H1 (cell line): ENCODE results near the gene ABCD4. TPM values are rescaled to one million over a fixed set of nuclear protein-coding genes. Genes with fewer than 3 reads are reported as not detected.

Experiments
- CTCF ChIA-PET: fragments of 300-600 bp; sonication (Branson Sonifier 250); formaldehyde crosslinking; loops from one replicate; lab custom pipeline; 2021; ENCODE audit not compliant: partially characterized antibody; lab: Charles Lee
- POLR2A ChIA-PET: fragments of 300-600 bp; sonication (Branson Sonifier 250); formaldehyde crosslinking; loops from one replicate; lab custom pipeline; 2021; ENCODE audit warnings: inconsistent platforms; ENCODE audit not compliant: partially characterized antibody; lab: Charles Lee
- DNase-seq, 2 experiments: peaks; one replicate each; pipeline versions ENCODE4 v3.0.0 to v3.0.0-alpha.2; 2010 to 2022; ENCODE audit warnings: low spot score in 2 of 2, low read depth in 1 of 2, mixed read lengths in 1 of 2
- FAIRE-seq: peaks from 2 replicates; lab custom pipeline; 2011; peaks lifted over from hg19 to GRCh38; lab: Jason Lieb, UNC
- H2AFZ ChIP-seq: 2 replicates; pipeline ENCODE4 v1.8.1; 2012; ENCODE audit warnings: low read length, inconsistent platforms
- H2AK5ac ChIP-seq: 2 replicates; pipeline ENCODE4 v1.6.1; 2013; ENCODE audit warnings: low read depth, low read length
- H2BK120ac ChIP-seq: replicated peaks from 2 replicates; pipeline ENCODE3; 2013; ENCODE audit warnings: low read depth, low read length, inconsistent platforms
- H2BK12ac ChIP-seq: 2 replicates; pipeline ENCODE4 v1.6.1; 2013; ENCODE audit warnings: low read depth, low read length
- H2BK15ac ChIP-seq: 2 replicates; pipeline ENCODE4 v1.6.1; 2013; ENCODE audit warnings: low read length
- H2BK20ac ChIP-seq: 2 replicates; pipeline ENCODE4 v1.6.1; 2013; ENCODE audit warnings: low read length
- H2BK5ac ChIP-seq: 2 replicates; pipeline ENCODE4 v1.6.1; 2013; ENCODE audit warnings: low read depth, low read length
- H3K14ac ChIP-seq: 2 replicates; pipeline ENCODE4 v1.6.1; 2013; ENCODE audit warnings: inconsistent platforms; ENCODE audit not compliant: insufficient read length
- H3K18ac ChIP-seq: 2 replicates; pipeline ENCODE4 v1.6.1; 2013; ENCODE audit warnings: low read length; ENCODE audit errors: extremely low read depth
- H3K23ac ChIP-seq: 2 replicates; pipeline ENCODE4 v1.6.1; 2013; ENCODE audit warnings: inconsistent platforms; ENCODE audit not compliant: insufficient read length
- H3K23me2 ChIP-seq: 2 replicates; pipeline ENCODE4 v1.6.1; 2013; ENCODE audit warnings: low read depth, low read length
- H3K27ac ChIP-seq: 2 replicates; pipeline ENCODE4 v1.6.1; 2011; ENCODE audit warnings: low read depth, low read length, inconsistent platforms
- H3K27me3 ChIP-seq, 4 experiments: replicated peaks in 1 of 4; 1 replicate in 1 of 4; 2 replicates in 3 of 4; pipeline versions ENCODE4 v1.6.1 to v1.8.1; 2011 to 2013; ENCODE audit warnings: low read length in 3 of 4, mild to moderate bottlenecking in 3 of 4, inconsistent platforms in 2 of 4, mixed read lengths in 2 of 4, moderate library complexity in 1 of 4; ENCODE audit not compliant: control insufficient read depth in 3 of 4, insufficient read depth in 3 of 4; ENCODE audit errors: extremely low read depth in 1 of 4
- H3K36me3 ChIP-seq, 4 experiments: 2 replicates each; pipeline versions ENCODE4 v1.6.1 to v1.8.1; 2011 to 2013; ENCODE audit warnings: mild to moderate bottlenecking in 4 of 4, low read length in 3 of 4, moderate library complexity in 2 of 4, control low read depth in 1 of 4, inconsistent platforms in 1 of 4; ENCODE audit not compliant: insufficient read depth in 4 of 4, control insufficient read depth in 2 of 4
- H3K4ac ChIP-seq: replicated peaks from 2 replicates; pipeline ENCODE3; 2013; ENCODE audit warnings: low read length, low read depth, mixed read lengths, inconsistent platforms; ENCODE audit not compliant: insufficient read length
- H3K4me1 ChIP-seq, 4 experiments: replicated peaks in 1 of 4; 1 replicate in 1 of 4; 2 replicates in 3 of 4; pipeline versions ENCODE4 v1.6.1 to v1.8.1; 2011 to 2013; ENCODE audit warnings: low read length in 3 of 4, inconsistent platforms in 2 of 4, mixed read lengths in 1 of 4; ENCODE audit not compliant: insufficient read depth in 4 of 4, control insufficient read depth in 3 of 4
- H3K4me2 ChIP-seq, 2 experiments: 2 replicates each; pipeline versions ENCODE4 v1.6.1 to v1.8.1; 2011 to 2013; ENCODE audit warnings: low read depth in 2 of 2, low read length in 2 of 2, control low read depth in 1 of 2, inconsistent platforms in 1 of 2, mild to moderate bottlenecking in 1 of 2; ENCODE audit not compliant: insufficient read depth in 1 of 2
- H3K4me3 ChIP-seq, 4 experiments: fragments of 200-600, 300-600 bp in 1 of 4; sonication (generic), shearing (Covaris generic), sonication (Bioruptor Twin) in 1 of 4; 2 replicates each; pipeline versions ENCODE4 v1.5.1 to v1.8.1; 2011 to 2016; ENCODE audit warnings: low read length in 4 of 4, low read depth in 3 of 4, control low read depth in 2 of 4, inconsistent platforms in 2 of 4, mild to moderate bottlenecking in 2 of 4, mixed read lengths in 1 of 4, moderate library complexity in 1 of 4; ENCODE audit not compliant: insufficient read depth in 2 of 4; ENCODE audit errors: extremely low read depth in 1 of 4
- H3K56ac ChIP-seq: replicated peaks from 2 replicates; pipeline ENCODE3; 2013; ENCODE audit warnings: low read depth, mild to moderate bottlenecking, mixed read lengths, low read length, inconsistent platforms; ENCODE audit not compliant: insufficient read length
- H3K79me1 ChIP-seq: 2 replicates; pipeline ENCODE4 v1.6.1; 2013; ENCODE audit warnings: low read depth, low read length, control low read depth
- H3K79me2 ChIP-seq, 2 experiments: 2 replicates each; pipeline versions ENCODE4 v1.6.1 to v1.8.1; 2012 to 2013; ENCODE audit warnings: low read length in 2 of 2, mild to moderate bottlenecking in 2 of 2, inconsistent platforms in 1 of 2; ENCODE audit not compliant: insufficient read depth in 2 of 2, control insufficient read depth in 1 of 2
- H3K9ac ChIP-seq, 4 experiments: replicated peaks in 1 of 4; 1 replicate in 1 of 4; 2 replicates in 3 of 4; pipeline versions ENCODE4 v1.6.1 to v1.8.1; 2011 to 2013; ENCODE audit warnings: low read depth in 3 of 4, low read length in 3 of 4, control low read depth in 2 of 4, mild to moderate bottlenecking in 2 of 4, moderate library complexity in 2 of 4, inconsistent platforms in 1 of 4; ENCODE audit errors: extremely low read depth in 1 of 4
- H3K9me3 ChIP-seq, 2 experiments: 2 replicates each; pipeline versions ENCODE4 v1.6.1 to v1.8.1; 2012 to 2013; ENCODE audit warnings: mild to moderate bottlenecking in 2 of 2, moderate library complexity in 2 of 2, control low read depth in 1 of 2, inconsistent platforms in 1 of 2, low read depth in 1 of 2, low read length in 1 of 2, mixed read lengths in 1 of 2; ENCODE audit not compliant: insufficient read depth in 2 of 2
- H4K20me1 ChIP-seq, 2 experiments: replicated peaks in 1 of 2; 2 replicates each; pipeline versions ENCODE3 to v1.8.1; 2011 to 2013; ENCODE audit warnings: inconsistent platforms in 2 of 2, low read length in 2 of 2, mild to moderate bottlenecking in 1 of 2; ENCODE audit not compliant: insufficient read depth in 2 of 2, control insufficient read depth in 1 of 2
- H4K5ac ChIP-seq: 2 replicates; pipeline ENCODE4 v1.6.1; 2013; ENCODE audit warnings: low read length, low read depth, mixed read lengths, inconsistent platforms; ENCODE audit not compliant: insufficient read length
- H4K8ac ChIP-seq: 2 replicates; pipeline ENCODE4 v1.8.0; 2013; ENCODE audit warnings: mild to moderate bottlenecking, moderate library complexity, low read length, inconsistent platforms; ENCODE audit not compliant: insufficient read depth; ENCODE audit errors: extremely low read depth
- H4K91ac ChIP-seq: replicated peaks from 2 replicates; pipeline ENCODE3; 2013; ENCODE audit warnings: low read length, mixed read lengths, inconsistent platforms; ENCODE audit not compliant: insufficient read length
- ATF2 ChIP-seq: IDR thresholded peaks from 2 replicates; pipeline ENCODE4 v1.6.1; 2012; ENCODE audit warnings: low read length, inconsistent platforms
- BCL11A ChIP-seq, 2 experiments: IDR thresholded peaks; one replicate each; pipeline ENCODE4 v1.6.1; 2011; ENCODE audit warnings: low read depth in 2 of 2, low read length in 2 of 2, mild to moderate bottlenecking in 2 of 2
- CBX8 ChIP-seq: fragments of 300-800, 300-1000 bp; sonication (generic); IDR thresholded peaks from 2 replicates; pipeline ENCODE4 v1.7.1; 2016; ENCODE audit warnings: low read depth, low read length, borderline replicate concordance
- FOSL1 ChIP-seq: IDR thresholded peaks from 2 replicates; pipeline ENCODE4 v1.6.1; 2011; ENCODE audit warnings: mild to moderate bottlenecking, low read depth, low read length, moderate library complexity; ENCODE audit not compliant: insufficient read depth
- GABPA ChIP-seq: IDR thresholded peaks from 2 replicates; pipeline ENCODE4 v1.6.1; 2011; ENCODE audit warnings: mild to moderate bottlenecking, low read length, moderate library complexity, borderline replicate concordance; ENCODE audit not compliant: insufficient read depth
- TCF12 ChIP-seq: IDR thresholded peaks from 2 replicates; pipeline ENCODE4 v1.6.1; 2011; ENCODE audit warnings: low read depth, mild to moderate bottlenecking, low read length
- WGBS, 2 experiments: shearing (Covaris generic) in 1 of 2; methylation state at CpG; one replicate each; pipeline versions ENCODE4 v1.1.6 to v1.1.7; 2013 to 2015; ENCODE audit warnings: low lambda C conversion rate in 2 of 2, mixed read lengths in 2 of 2, inconsistent platforms in 1 of 2, low coverage in 1 of 2, missing lambda C conversion rate in 1 of 2; ENCODE audit not compliant: insufficient replicate concordance in 2 of 2, insufficient coverage in 1 of 2, insufficient read length in 1 of 2; ENCODE audit errors: extremely low coverage in 1 of 2, missing lambda C conversion rate in 1 of 2; 5-methylcytosine and 5-hydroxymethylcytosine counted together
- polyA plus RNA-seq, 7 experiments: library from polyadenylated mRNA; depleted of rRNA in 3 of 7; stranded (reverse) in 5 of 7; unstranded in 2 of 7; fragments of >200 nt in 5 of 7; fragments of 200-250 nt in 2 of 7; gene quantifications; 1 replicate in 5 of 7; 2 replicates in 1 of 7; 4 replicates in 1 of 7; pipeline versions ENCODE4 v1.2.1 to v1.2.3, GENCODE V29; 2011 to 2013; ENCODE audit warnings: missing spikeins in 2 of 7, mixed read lengths in 2 of 7
- total RNA-seq: library from RNA; stranded (reverse); fragmentation: NEBNext Ultra II Directional; extraction: Animal tissue kit (Norgen Biotek cat#: 25700); gene quantifications from 2 replicates; pipeline ENCODE4 v1.2.1, GENCODE V29; 2021

ABCD4 gene
- total and polyA plus RNA-seq, 2 of the 8 experiments (the other 6 are each of a cell fraction or from before 2014, with no cell fraction given) = 47.9 to 97.7 TPM

DNA sequence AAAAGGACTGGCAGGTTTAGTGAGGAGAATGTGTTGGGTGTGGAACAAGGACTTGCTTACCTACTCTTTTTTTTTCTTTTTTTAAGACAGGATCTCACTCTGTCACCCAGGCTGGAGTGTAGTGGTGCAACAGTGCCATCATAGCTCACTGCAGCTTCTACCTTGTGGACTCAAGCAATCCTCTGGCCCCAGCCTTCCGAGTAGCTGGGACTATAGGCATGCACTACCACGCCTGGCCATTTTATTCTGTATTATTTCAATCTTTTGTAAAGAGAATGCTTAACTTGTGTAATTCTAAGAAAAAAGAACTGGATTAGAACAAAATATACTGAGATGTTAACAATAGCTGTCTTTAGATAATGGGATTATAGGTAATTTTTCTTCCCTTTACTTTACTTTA lies 43.6 kb upstream of the ABCD4 start:
- no peak overlapping the region for H3K56ac ChIP-seq
- TF ChIP-seq CBX8 (no peak), TCF12 (no peak), FOSL1 (no peak), ATF2 (no peak), GABPA (no peak), BCL11A (IDR thresholded peaks at IDR 0.05; ENCODE audit: low read depth in 2 of 2, low read length in 2 of 2) (no peak)
- WGBS, 2 experiments = 55% methylated on average over 2 of the region's 2 CpGs; no CpG with 5 or more reads in 1 of the 2 experiments
- peak overlapping the region; percentile 68 for H3K18ac ChIP-seq
- H3K27ac ChIP-seq = no peak overlapping the region
- peaks cover 30% of the 10 kb centered on the region for H3K23me2 ChIP-seq
- H3K23ac ChIP-seq = no peak overlapping the region
- H2AFZ ChIP-seq = no peak overlapping the region
- H4K91ac ChIP-seq = no peak overlapping the region
- H3K9ac ChIP-seq = no peak overlapping the region
- H3K79me2 ChIP-seq = peaks cover 23 to 53% of the 10 kb centered on the region in 2 experiments
- H3K14ac ChIP-seq = no peak overlapping the region
- no peak for DNase-seq
- peaks cover 6 to 7% of the 10 kb centered on the region in 2 experiments for H4K20me1 ChIP-seq
- H2BK5ac ChIP-seq = peak overlapping the region; percentile 76
- H2BK12ac ChIP-seq = peak overlapping the region; percentile 77; the same call in 1 of the 2 replicates
- ChIA-PET POLR2A (interaction anchor here (0.6 to 15.0 kb wide), 7 partner anchors 12 to 261 kb away, joined by 3 to 282 read pairs (median 4); no protein-coding TSS in a partner anchor), CTCF (interaction anchor here (0.6 to 8.5 kb wide), 11 partner anchors 11 to 132 kb away, joined by 3 to 49 read pairs (median 4); no protein-coding TSS in a partner anchor)
- peak overlapping the region; percentile 61; the same call in 1 of the 2 replicates for H2BK15ac ChIP-seq
- H3K4me3 ChIP-seq = peak overlapping the region in 1 of 4 experiments; percentile 87; a peak in 1 of 8 replicates
- peak overlapping the region; percentile 96 for H2BK20ac ChIP-seq
- H3K9me3 ChIP-seq = no peaks in the 10 kb centered on the region
- H2AK5ac ChIP-seq = 0 out of 2 replicates have a peak overlapping the region, but pooled peaks have one; percentile 19
- H3K79me1 ChIP-seq = no peaks in the 10 kb centered on the region
- peaks cover 0 to 12% (median 0%) of the 10 kb centered on the region in 4 experiments; a peak in 2 of 8 replicates for H3K36me3 ChIP-seq
- FAIRE-seq = no peak
- no peaks in the 10 kb centered on the region for H3K27me3 ChIP-seq
- H3K4ac ChIP-seq = no peak overlapping the region
- no peak overlapping the region for H2BK120ac ChIP-seq
- H3K4me1 ChIP-seq = peaks cover 0 to 14% (median 11%) of the 10 kb centered on the region in 4 experiments; a peak in 6 of 7 replicates
- H4K8ac ChIP-seq = no peak overlapping the region
- H3K4me2 ChIP-seq = peak overlapping the region in 1 of 2 experiments; percentile 96; a peak in 2 of 4 replicates
- peak overlapping the region; percentile 88 for H4K5ac ChIP-seq
